HG03108 (cell line): ENCODE measurements around the gene SYCP2L.

Source experiments
- ATAC-seq: cut with Tn5 transposase; IDR thresholded peaks from one replicate; pipeline ENCODE4 v1.9.1; 2021; ENCODE audit warnings: moderate library complexity; ENCODE audit not compliant: unreplicated experiment

Gene SYCP2L

GRCh38 chr6:11006061-11006460 is 119.2 kb downstream of the SYCP2L start:
- no peak for ATAC-seq

GRCh38 chr6:11007715-11008608 is 121.1 kb downstream of the SYCP2L start:
- ATAC-seq = no peak

GRCh38 chr6:11008821-11009220 is 122.0 kb downstream of the SYCP2L start:
- no peak for ATAC-seq

GRCh38 chr6:11009353-11009752 is 122.5 kb downstream of the SYCP2L start:
- no peak for ATAC-seq

- ATAC-seq = no peak
Measured at GRCh38 chr6:11011787-11012234, 125.0 kb downstream of the SYCP2L start.

GRCh38 chr6:11012295-11012754 is 125.5 kb downstream of the SYCP2L start:
- ATAC-seq = no peak

- ATAC-seq = no peak
Measured at GRCh38 chr6:11012976-11013720, 126.3 kb downstream of the SYCP2L start.

GRCh38 chr6:11013721-11014070 is 126.8 kb downstream of the SYCP2L start:
- no peak for ATAC-seq

GRCh38 chr6:11015102-11015501 is 128.2 kb downstream of the SYCP2L start:
- ATAC-seq = no peak

GRCh38 chr6:11016452-11016851 is 129.6 kb downstream of the SYCP2L start:
- no peak for ATAC-seq

- no peak for ATAC-seq
Measured at GRCh38 chr6:11017090-11017489, 130.2 kb downstream of the SYCP2L start.

GRCh38 chr6:11018225-11018624 is 131.4 kb downstream of the SYCP2L start:
- ATAC-seq = no peak

GRCh38 chr6:11021003-11021402 is 134.2 kb downstream of the SYCP2L start:
- ATAC-seq = no peak

- ATAC-seq = no peak
Measured at GRCh38 chr6:11021714-11022113, 134.9 kb downstream of the SYCP2L start.

- ATAC-seq = no peak
Measured at GRCh38 chr6:11023032-11023431, 136.2 kb downstream of the SYCP2L start.
